ENCODE data around the gene PNCK.

- TF ChIP-seq TAF1 (IDR thresholded peaks at IDR 0.05; ENCODE audit: low read depth), result no peak
- TF ChIP-seq YY1 (IDR thresholded peaks at IDR 0.05; ENCODE audit: low read depth), result no peak
- no peak for TF ChIP-seq MAX (IDR thresholded peaks at IDR 0.05)
- no peak for TF ChIP-seq REST (IDR thresholded peaks at IDR 0.05; ENCODE audit: low read depth)
- no peak for TF ChIP-seq NFIC (IDR thresholded peaks at IDR 0.05)
- TF ChIP-seq ZBTB7A (IDR thresholded peaks at IDR 0.05; ENCODE audit: low read depth), result no peak
- no peak for TF ChIP-seq CEBPB (IDR thresholded peaks at IDR 0.05)
- no peak for TF ChIP-seq FOXM1 (IDR thresholded peaks at IDR 0.05; ENCODE audit: borderline replicate concordance, low read depth)
- TF ChIP-seq USF1 (IDR thresholded peaks at IDR 0.05), result no peak
- TF ChIP-seq RAD21 (IDR thresholded peaks at IDR 0.05; ENCODE audit: low read depth), result no peak
Measured at GRCh38 chrX:153628665-153629064, 44.9 kb downstream of the PNCK start.
